HG02642 (cell line): ENCODE measurements around the gene OSM.
"Not testable (repeated sequence)": the region's sequence is repeated elsewhere in the genome, so short reads cannot be mapped to it uniquely, and the experiment has no call there.

Source experiments
- ATAC-seq: cut with Tn5 transposase; IDR thresholded peaks from one replicate; pipeline ENCODE4 v1.9.1; 2021; ENCODE audit warnings: mild to moderate bottlenecking; ENCODE audit not compliant: unreplicated experiment, poor library complexity

The OSM gene

DNA sequence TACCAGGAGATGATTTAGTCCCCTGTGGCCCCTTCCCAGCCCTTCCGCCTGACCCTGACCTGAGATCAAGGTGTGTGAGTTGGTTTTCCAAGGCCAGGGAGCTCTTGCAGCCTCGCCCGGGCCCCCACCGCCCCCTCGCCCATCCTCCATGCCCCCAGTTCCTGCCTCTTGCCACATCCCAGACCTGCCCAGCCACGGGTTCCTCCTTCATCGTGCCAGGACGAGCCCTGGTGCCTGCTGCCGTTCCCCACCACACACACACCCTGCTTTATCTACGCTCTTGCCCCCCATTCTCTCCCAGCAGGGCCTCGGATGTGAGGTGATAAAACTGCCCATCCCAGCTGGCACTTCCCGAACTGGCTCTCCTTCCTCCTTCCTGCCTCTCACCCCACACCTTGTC, 18.7 kb downstream of the OSM start:
- no peak for ATAC-seq

DNA sequence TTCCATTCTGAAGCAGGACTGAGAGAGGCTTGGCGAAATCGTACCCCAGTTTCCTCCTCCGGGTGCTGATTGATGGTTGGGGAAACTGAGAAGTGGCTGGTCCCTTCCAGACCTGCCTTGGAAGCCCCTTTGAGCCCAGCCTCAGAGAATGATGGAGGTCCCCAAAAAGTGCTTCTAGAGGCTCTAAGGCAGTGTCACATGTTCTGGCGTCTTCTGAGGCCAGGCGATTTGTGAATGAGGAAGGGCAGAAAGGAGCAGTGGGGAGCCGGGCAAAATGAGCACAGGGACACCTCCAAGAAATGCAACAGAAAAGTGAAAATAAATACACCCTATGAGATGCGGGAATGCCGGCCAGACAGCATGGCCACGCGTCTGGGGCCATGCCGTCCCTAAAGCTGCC, 19.1 kb downstream of the OSM start:
- no peak for ATAC-seq

DNA sequence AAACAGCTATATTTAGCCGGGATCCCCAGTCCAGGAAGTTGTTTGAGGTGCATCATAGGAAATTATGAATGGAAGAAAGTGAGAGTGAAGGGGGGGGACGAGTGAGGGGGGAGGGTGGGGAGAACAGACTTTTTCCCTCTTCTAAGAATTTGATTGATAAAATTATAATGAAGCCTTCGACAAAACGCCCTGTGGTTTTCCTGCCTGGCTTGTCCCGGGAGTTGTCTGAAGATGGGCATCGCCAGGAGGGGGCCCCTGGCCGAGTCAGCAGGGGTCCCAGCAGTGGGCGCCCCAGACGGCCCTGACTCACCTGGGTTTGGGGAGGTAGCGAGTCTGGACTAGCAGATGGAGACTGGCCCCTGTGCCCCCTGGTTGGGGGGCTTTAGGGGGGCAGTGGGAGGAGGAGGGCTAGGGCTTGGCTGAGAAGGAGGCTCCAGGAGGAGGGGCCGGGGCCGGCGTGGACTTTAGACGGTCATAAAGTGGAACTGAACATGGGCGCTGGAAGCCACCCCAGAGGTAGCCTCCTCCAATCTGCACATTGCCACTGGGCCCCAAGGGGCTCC, 19.8 kb downstream of the OSM start:
- no peak for ATAC-seq

DNA sequence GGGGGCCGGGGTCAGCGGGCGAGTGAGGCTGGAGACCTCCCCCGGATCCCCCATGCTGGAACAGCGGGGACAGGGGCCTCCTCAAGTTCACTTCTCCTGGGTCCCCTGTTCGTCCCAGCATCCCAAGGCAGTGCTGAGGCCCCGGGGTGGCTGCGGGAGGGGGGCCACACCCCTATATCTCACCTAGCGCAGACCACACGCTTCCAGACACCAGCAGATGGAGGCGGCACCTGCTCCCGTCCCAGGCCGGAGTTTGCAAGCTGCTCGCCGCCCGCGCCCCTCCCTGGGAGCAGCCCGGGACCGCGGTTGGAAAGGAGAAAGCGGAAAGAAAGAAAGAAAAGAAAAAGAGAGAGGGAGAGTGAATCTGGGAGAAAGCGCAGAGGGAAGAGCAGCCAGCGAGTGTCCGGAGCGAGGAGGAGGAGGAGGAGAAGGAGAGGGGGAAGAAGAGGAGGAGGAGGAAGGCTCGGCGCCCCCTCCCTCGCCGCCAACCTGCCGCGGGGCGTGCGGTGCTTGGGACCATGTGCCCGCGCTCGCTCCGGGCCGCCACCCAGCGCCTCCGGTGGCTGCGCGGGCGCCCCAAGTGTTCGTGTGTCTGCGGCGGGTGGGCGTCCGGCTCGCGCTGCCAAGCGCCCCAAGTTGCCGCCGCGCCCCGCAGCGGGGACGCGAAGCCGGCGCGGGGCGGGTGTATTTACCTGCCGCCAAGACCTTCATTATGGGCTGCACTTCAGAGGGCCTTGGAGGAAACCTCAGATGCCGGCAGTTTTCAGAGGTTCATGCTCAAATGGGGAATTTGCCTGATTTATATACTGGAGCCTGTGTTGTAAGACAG, 20.5 kb downstream of the OSM start, which contains the start of gene LIF:
Gene LIF (minus strand): TSS at position 775 of the 829 bp plus-strand sequence. CDS start 64 bp downstream, at position 711.
- no peak for ATAC-seq

- ATAC-seq, result no peak
These were observed 21.3 kb downstream of the OSM start for GRCh38 chr22:30245181-30245984.

DNA sequence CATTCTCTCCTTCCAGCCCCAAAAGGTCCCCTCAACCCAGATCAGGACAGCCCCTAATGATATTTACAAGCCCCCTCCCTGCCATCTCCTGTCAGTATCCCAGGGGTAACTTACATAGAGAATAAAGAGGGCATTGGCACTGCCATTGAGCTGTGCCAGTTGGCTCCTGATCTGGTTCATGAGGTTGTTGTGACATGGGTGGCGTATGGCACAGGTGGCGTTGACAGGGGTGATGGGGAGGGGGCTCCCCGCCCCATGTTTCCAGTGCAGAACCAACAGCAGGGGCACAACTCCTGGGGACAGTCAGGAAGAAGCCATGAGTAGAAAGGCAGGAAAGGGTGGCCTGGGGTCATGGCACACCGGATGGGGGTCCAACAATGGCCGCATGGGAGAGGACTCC, 22.0 kb downstream of the OSM start:
- no peak for ATAC-seq

DNA sequence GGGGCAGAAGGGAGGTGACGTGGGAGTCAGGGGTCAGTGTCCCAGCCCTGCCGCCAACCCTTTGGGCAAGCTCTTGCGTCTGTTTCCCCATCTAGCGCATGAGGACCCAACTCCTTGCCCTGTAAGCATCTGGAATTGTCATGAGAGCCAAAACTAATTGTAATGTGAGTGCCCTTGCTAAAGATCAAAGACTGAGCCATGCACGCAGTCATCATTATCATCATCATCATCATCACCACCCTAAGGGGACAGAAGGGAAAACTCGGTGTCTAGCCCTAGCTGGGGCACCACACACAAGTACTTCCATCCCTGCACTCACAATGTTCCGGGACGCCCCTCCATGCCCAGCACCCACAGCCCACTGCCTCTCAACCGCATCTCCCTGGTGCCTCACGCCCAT, 22.6 kb downstream of the OSM start:
- ATAC-seq, result no peak

DNA sequence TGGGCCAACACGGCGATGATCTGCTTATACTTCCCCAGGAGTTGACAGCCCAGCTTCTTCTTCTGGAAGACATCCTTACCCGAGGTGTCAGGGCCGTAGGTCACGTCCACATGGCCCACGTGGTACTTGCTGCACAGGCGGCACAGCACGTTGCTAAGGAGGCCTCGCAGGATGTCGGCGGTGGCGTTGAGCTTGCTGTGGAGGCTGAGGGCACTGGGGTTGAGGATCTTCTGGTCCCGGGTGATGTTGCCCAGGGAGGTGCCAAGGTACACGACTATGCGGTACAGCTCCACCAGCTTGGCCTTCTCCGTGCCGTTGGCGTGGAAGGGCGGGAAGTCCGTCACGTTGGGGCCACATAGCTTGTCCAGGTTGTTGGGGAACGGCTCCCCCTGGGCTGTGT, 23.0 kb downstream of the OSM start:
- ATAC-seq, result no peak

DNA sequence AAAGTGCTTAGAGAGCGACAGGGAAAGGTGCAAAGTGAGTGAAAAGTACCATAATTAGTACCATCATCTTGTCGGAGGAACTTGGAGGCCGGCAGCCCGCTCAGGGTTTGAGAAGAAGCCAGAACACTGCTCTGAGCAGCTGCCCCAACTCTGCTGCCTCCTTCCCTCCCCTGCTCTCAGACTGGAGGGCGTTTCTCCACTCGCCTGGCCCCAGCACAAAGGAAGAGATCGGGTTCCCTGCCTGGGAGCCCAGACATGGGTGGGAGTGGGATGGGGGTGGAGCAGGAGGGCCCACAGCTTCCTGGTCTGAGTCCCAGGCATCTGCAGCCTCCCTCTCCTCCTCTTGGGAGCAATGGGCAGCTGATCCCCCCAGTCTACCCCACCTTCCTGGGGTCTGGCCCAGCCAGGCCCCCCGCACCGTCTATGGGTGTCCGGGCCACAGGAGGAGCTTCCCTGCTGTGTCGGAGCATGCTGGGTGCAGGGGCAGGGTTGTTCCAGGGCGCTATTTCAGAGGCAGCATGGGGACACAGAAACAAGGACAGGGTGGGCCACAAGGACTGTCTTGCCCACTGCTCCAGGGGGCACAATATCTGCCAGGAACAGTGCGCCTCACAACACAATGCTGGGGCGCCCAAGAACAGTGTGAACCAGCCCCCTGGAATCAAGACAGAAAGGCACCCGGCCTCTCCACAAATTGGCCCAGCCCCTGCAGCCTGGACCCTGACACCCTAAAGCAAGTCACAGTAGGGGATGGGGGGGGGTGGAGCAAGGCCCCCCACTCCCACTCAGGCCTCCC, 24.9 kb downstream of the OSM start:
- no peak for ATAC-seq

DNA sequence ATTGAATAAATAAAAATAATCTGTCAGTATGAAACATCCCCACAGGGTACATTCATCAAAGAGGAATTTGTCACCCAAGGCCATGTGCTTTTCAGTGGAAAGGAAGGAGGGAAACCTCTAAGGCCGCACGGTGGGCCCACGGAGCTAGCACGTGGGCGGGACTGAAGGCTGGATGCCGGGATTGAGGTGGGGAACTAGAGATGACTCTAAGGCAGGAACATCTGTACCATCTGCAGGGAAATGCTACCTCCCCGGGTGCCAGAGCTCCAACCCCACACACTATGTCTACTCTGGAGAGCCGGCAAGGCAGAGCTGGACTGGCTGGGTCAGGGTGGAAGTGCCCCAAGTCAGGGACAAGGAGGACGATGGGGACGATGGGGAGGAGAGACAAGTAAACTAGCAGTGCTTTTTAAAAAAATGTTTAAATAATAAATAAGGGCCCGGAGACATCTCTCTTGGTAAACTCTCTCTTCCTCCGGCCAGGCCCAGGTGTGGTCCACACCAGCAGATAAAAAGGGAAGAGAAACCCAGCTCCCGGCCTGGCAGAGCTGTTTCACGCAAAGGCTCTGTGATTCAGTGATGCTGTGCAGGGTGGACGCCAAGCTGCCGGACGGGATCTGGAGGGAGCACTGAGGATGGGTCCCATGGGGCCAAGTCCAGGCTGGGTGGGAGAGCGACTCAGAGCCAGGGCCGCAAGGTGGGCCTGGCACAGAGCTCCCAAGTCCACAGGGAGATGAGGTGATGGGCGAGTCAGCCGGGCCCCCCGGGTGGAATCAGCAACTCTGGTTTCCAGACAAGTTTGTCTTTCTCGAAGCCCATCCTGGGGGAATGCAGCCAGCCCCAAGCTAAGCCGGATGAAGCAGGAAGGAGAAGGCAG, 25.9 kb downstream of the OSM start:
- no peak for ATAC-seq

GRCh38 chr22:30239488-30240405, 26.9 kb downstream of the OSM start:
- ATAC-seq, result no peak

GRCh38 chr22:30238661-30239487, 27.8 kb downstream of the OSM start:
- no peak for ATAC-seq

DNA sequence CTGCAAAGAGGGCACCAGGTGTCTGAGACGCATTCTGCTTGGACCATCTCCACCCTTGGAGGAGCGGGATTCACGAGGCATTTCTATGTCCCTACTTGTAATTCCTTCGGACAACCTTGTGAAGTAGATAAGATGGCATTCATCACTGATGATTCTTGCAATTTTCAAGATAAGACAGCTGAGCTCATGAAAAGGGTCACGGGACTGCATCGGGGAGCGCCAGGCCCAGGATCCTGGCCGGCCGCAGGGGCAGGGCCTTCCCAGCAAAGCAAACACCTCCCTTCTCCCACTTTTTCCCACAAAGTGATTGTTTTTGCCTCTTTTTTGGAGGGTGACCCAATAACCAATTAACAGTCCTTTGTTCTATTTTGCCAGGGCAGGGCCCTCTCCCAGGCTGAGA, 28.5 kb downstream of the OSM start:
- no peak for ATAC-seq

GRCh38 chr22:30236875-30237274, 29.8 kb downstream of the OSM start:
- no peak for ATAC-seq

GRCh38 chr22:30235687-30236170, 30.9 kb downstream of the OSM start:
- no peak for ATAC-seq

GRCh38 chr22:30234786-30235470, 31.7 kb downstream of the OSM start:
- no peak for ATAC-seq

GRCh38 chr22:30234325-30234724, 32.3 kb downstream of the OSM start:
- not testable (repeated sequence) for ATAC-seq
